Lower leg skin (tissue), 4 donors: ENCODE data around the gene TRAM1L1. TPM values are rescaled to one million over a fixed set of nuclear protein-coding genes. Genes with fewer than 3 reads are reported as not detected.

ENCODE experiments used
- DNase-seq, 2 donors: peaks; one replicate each; pipeline ENCODE4 v3.0.0-alpha.2; 2019; ENCODE audit warnings: low spot score in 2 of 2
- H3K4me3 ChIP-seq: fragments of 200-600 bp; sonication (generic); 2 replicates; pipeline ENCODE4 v1.5.1; 2017; ENCODE audit warnings: mild to moderate bottlenecking, low read depth; ENCODE audit not compliant: poor library complexity, severe bottlenecking
- POLR2A ChIP-seq, 2 donors: fragments of 450-650 bp; IDR thresholded peaks; one replicate each; pipeline ENCODE4 v1.6.1; 2016 to 2017; ENCODE audit warnings: antibody characterized with exemption in 2 of 2, mild to moderate bottlenecking in 1 of 2, moderate library complexity in 1 of 2
- WGBS, 2 donors: methylation state at CpG; one replicate each; pipeline ENCODE4 v1.1.5; 2018; 5-methylcytosine and 5-hydroxymethylcytosine counted together
- intact Hi-C: fragments of 100-400 bp; cut with DNase I; formaldehyde crosslinking; loops from one replicate; pipeline ENCODE4 v1.15.0; 2023; ENCODE audit warnings: low total_unique reads
- total RNA-seq, 4 donors: library from RNA; depleted of rRNA; stranded (reverse); fragments of >200 nt; gene quantifications; one replicate each; pipeline ENCODE4 v1.1.0, GENCODE V29; 2016
- TF ChIP-seq, protein P1 (sequence below), 3 donors: fragments of 450-650 bp; IDR thresholded peaks; one replicate each; pipeline ENCODE4 v1.5.1; 2016; ENCODE audit warnings: antibody characterized with exemption in 3 of 3, mild to moderate bottlenecking in 3 of 3, moderate library complexity in 2 of 3

TRAM1L1 gene
- total RNA-seq, 4 donors from 2014 or later = 1.3 to 3.8 (median 2.5) TPM

DNA sequence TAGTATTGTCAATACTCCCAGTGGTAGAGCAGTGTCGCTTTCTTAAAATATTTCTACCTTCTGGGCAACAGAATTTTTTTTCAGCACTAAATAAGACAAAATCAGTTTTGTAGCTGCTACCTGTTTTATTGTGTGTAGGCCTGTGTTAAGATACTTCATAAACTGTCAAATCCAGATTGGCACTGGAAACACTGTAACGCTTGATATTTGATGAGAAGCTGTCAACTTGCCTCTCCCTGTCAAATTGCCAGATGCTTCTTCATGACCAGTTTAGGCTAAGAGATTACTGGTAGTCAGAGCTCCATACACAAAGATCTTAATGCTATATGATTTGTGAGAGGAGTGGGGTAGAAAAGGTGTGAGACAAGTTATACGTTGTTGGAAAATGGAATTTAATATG, 17.3 kb downstream of the TRAM1L1 start:
- WGBS, 2 donors = 71 to 74% methylated on average over 3 of the region's 3 CpGs
- TF ChIP-seq, protein P1, sequence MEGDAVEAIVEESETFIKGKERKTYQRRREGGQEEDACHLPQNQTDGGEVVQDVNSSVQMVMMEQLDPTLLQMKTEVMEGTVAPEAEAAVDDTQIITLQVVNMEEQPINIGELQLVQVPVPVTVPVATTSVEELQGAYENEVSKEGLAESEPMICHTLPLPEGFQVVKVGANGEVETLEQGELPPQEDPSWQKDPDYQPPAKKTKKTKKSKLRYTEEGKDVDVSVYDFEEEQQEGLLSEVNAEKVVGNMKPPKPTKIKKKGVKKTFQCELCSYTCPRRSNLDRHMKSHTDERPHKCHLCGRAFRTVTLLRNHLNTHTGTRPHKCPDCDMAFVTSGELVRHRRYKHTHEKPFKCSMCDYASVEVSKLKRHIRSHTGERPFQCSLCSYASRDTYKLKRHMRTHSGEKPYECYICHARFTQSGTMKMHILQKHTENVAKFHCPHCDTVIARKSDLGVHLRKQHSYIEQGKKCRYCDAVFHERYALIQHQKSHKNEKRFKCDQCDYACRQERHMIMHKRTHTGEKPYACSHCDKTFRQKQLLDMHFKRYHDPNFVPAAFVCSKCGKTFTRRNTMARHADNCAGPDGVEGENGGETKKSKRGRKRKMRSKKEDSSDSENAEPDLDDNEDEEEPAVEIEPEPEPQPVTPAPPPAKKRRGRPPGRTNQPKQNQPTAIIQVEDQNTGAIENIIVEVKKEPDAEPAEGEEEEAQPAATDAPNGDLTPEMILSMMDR (IDR thresholded peaks at IDR 0.05) = no peak
- no peak for TF ChIP-seq POLR2A (IDR thresholded peaks at IDR 0.05)
- DNase-seq = no peak
- intact Hi-C loops = no loop called here
- H3K4me3 ChIP-seq = no peak overlapping the region

DNA sequence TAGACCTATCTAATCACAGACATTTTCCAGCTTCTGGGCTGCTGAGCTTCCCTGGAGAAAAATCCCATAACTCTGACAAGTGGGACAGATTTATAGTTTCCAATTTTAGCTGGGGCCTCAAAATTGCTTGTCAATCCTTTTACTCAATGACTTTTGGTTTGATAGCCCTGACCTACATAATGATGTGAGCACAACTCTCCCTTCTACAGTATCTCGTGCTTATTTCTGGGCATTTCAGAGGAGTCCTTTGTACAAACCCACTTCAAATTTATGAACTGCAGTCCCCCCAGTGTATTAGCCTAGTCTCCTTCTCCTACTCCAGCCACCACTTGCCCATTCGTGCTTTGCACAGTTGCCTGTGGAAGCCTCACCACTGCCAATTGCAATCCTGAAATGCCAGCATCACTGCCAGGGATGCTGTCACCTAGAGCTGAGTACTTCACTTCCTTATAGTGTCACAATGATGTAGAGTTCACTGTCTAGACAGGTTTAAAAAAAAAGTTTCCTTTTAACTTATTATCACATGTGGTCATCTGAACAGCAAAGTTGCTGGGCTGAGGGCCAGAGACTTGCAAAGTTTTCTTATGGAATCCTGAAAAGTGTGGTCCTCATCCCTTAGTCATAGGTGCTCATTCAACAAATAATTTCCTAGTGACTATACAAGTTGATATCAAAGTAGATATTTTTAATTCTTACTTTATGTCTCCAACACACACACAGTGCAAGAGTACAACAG, 21.2 kb downstream of the TRAM1L1 start:
- 46 to 50% methylated on average over 2 of the region's 2 CpGs for WGBS, 2 donors
- TF ChIP-seq, protein P1 (IDR thresholded peaks at IDR 0.05) = no peak
- TF ChIP-seq POLR2A (IDR thresholded peaks at IDR 0.05) = no peak
- H3K4me3 ChIP-seq = no peak overlapping the region
- intact Hi-C loops = no loop called here
- DNase-seq = no peak

DNA sequence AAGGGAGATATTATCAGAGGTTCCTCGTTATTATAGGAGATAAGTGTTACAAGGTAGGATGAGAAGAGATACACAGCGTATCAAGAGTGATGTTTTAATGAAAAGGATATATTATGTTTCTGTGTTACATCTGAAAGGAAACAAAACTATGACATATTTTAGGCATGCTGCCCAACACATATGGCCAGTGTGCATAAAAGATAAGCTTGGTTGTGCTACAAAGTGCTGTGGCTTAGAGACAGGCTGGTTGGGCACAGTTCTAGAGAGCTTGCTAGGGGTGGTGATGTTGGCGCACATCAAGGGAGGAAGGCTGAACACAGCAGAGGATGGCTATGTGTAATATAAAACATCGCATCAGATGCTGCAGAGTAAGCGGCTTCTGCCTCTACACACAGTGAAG, 42.4 kb downstream of the TRAM1L1 start:
- DNase-seq = no peak
- intact Hi-C loops = no loop called here
- WGBS, 2 donors = 85 to 89% methylated on average over 5 of the region's 5 CpGs
- no peak overlapping the region for H3K4me3 ChIP-seq
- no peak for TF ChIP-seq POLR2A (IDR thresholded peaks at IDR 0.05)
- TF ChIP-seq, protein P1 (IDR thresholded peaks at IDR 0.05) = no peak
